ENCODE data around the gene FMNL2. TPM values are rescaled to one million over a fixed set of nuclear protein-coding genes. Genes with fewer than 3 reads are reported as not detected.

The FMNL2 gene
- total RNA-seq, 1 experiment from 2014 or later: 43.1 TPM

GRCh38 chr2:152600697-152601096 is 265.7 kb downstream of the FMNL2 start:
- Histone ChIP-seq H3K36me3 (ENCODE audit: insufficient read depth, low read length, poor library complexity, severe bottlenecking) (no peaks in the 10 kb centered on the region), H3K4me1 (ENCODE audit: insufficient read depth, low read length, poor library complexity, severe bottlenecking) (peaks cover 4% of the 10 kb centered on the region), H3K27me3 (replicated peaks; ENCODE audit: insufficient read depth, low read depth, low read length, poor library complexity) (no peaks in the 10 kb centered on the region), H3K9me3 (ENCODE audit: low read depth, low read length, poor library complexity, severe bottlenecking) (no peaks in the 10 kb centered on the region), H3K4me3 (ENCODE audit: low read depth, low read length, poor library complexity, severe bottlenecking) (no peak overlapping the region), H3K27ac (ENCODE audit: low read depth, low read length, poor library complexity, severe bottlenecking) (no peak overlapping the region)
- DNase-seq (ENCODE audit: low spot score): no peak
- POLR2A ChIA-PET (ENCODE audit: low non-redundant PET): interaction anchor here (0.7 kb wide), 1 partner anchor 75 kb away, joined by 4 read pairs; no protein-coding TSS in a partner anchor
- no peak for TF ChIP-seq EZH2 (IDR thresholded peaks at IDR 0.05; ENCODE audit: borderline replicate concordance, low read depth, low read length, poor library complexity, severe bottlenecking)
- TF ChIP-seq CTCF (conservative IDR thresholded peaks at IDR 0.05; ENCODE audit: low read depth, low read length): no peak
- BruUV-seq (replicated peaks): no TSS peak
- intact Hi-C loops (cut with micrococcal nuclease; ENCODE audit: unreplicated experiment): no loop called here
- CTCF ChIA-PET: no interaction called here

GRCh38 chr2:152602750-152603149 is 267.8 kb downstream of the FMNL2 start:
- no peak for TF ChIP-seq CTCF (conservative IDR thresholded peaks at IDR 0.05; ENCODE audit: low read depth, low read length)
- no peak for TF ChIP-seq EZH2 (IDR thresholded peaks at IDR 0.05; ENCODE audit: borderline replicate concordance, low read depth, low read length, poor library complexity, severe bottlenecking)
- intact Hi-C loops (cut with micrococcal nuclease; ENCODE audit: unreplicated experiment): no loop called here
- no peak overlapping the region for H3K4me3 ChIP-seq (ENCODE audit: low read depth, low read length, poor library complexity, severe bottlenecking)
- peaks cover 17% of the 10 kb centered on the region for H3K4me1 ChIP-seq (ENCODE audit: insufficient read depth, low read length, poor library complexity, severe bottlenecking)
- POLR2A ChIA-PET (ENCODE audit: low non-redundant PET): no interaction called here
- no peaks in the 10 kb centered on the region for H3K9me3 ChIP-seq (ENCODE audit: low read depth, low read length, poor library complexity, severe bottlenecking)
- DNase-seq (ENCODE audit: low spot score): no peak
- BruUV-seq (replicated peaks): no TSS peak
- CTCF ChIA-PET: no interaction called here
- H3K27me3 ChIP-seq (replicated peaks; ENCODE audit: insufficient read depth, low read depth, low read length, poor library complexity): no peaks in the 10 kb centered on the region
- H3K36me3 ChIP-seq (ENCODE audit: insufficient read depth, low read length, poor library complexity, severe bottlenecking): no peaks in the 10 kb centered on the region
- no peak overlapping the region for H3K27ac ChIP-seq (ENCODE audit: low read depth, low read length, poor library complexity, severe bottlenecking)

- Histone ChIP-seq H3K4me1 (ENCODE audit: insufficient read depth, low read length, poor library complexity, severe bottlenecking) (peaks cover 17% of the 10 kb centered on the region), H3K36me3 (ENCODE audit: insufficient read depth, low read length, poor library complexity, severe bottlenecking) (no peaks in the 10 kb centered on the region), H3K27ac (ENCODE audit: low read depth, low read length, poor library complexity, severe bottlenecking) (no peak overlapping the region), H3K27me3 (replicated peaks; ENCODE audit: insufficient read depth, low read depth, low read length, poor library complexity) (no peaks in the 10 kb centered on the region), H3K9me3 (ENCODE audit: low read depth, low read length, poor library complexity, severe bottlenecking) (no peaks in the 10 kb centered on the region), H3K4me3 (ENCODE audit: low read depth, low read length, poor library complexity, severe bottlenecking) (no peak overlapping the region)
- ChIA-PET POLR2A (ENCODE audit: low non-redundant PET) (no interaction called here), CTCF (no interaction called here)
- TF ChIP-seq EZH2 (IDR thresholded peaks at IDR 0.05; ENCODE audit: borderline replicate concordance, low read depth, low read length, poor library complexity, severe bottlenecking): no peak
- TF ChIP-seq CTCF (conservative IDR thresholded peaks at IDR 0.05; ENCODE audit: low read depth, low read length): no peak
- intact Hi-C loops (cut with micrococcal nuclease; ENCODE audit: unreplicated experiment): no loop called here
- BruUV-seq (replicated peaks): no TSS peak
- DNase-seq (ENCODE audit: low spot score): no peak
These were observed 268.2 kb downstream of the FMNL2 start for GRCh38 chr2:152603166-152603565.

All from A673 (cell line).